ENCODE results near the gene SUMO2. TPM values are rescaled to one million over a fixed set of nuclear protein-coding genes. Genes with fewer than 3 reads are reported as not detected.

Gene SUMO2
- total and polyA plus RNA-seq, 9 of the 15 experiments (the other 6 are each of a cell fraction or from before 2014, with no cell fraction given): 157 to 733 (median 419) TPM

DNA sequence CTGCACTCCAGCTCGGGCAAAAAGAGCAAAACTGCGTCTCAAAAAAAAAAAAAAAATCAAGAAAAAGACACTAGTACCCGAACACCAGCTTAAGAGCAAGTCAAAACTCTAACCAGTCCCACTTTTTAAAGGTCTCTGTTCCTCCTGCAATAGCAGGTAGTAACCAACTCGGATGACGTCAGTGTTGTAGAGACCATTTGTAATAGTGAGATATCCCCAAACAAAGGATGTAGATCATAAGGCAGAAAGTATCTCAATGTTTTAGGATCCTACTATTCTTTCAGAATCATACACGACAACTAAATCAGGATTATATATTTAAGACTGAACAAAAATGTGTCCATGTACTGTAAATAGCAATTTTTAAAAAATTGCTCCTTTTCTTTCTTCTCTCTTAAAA, 30.8 kb downstream of the SUMO2 start (continued):
- TF ChIP-seq, protein P1, sequence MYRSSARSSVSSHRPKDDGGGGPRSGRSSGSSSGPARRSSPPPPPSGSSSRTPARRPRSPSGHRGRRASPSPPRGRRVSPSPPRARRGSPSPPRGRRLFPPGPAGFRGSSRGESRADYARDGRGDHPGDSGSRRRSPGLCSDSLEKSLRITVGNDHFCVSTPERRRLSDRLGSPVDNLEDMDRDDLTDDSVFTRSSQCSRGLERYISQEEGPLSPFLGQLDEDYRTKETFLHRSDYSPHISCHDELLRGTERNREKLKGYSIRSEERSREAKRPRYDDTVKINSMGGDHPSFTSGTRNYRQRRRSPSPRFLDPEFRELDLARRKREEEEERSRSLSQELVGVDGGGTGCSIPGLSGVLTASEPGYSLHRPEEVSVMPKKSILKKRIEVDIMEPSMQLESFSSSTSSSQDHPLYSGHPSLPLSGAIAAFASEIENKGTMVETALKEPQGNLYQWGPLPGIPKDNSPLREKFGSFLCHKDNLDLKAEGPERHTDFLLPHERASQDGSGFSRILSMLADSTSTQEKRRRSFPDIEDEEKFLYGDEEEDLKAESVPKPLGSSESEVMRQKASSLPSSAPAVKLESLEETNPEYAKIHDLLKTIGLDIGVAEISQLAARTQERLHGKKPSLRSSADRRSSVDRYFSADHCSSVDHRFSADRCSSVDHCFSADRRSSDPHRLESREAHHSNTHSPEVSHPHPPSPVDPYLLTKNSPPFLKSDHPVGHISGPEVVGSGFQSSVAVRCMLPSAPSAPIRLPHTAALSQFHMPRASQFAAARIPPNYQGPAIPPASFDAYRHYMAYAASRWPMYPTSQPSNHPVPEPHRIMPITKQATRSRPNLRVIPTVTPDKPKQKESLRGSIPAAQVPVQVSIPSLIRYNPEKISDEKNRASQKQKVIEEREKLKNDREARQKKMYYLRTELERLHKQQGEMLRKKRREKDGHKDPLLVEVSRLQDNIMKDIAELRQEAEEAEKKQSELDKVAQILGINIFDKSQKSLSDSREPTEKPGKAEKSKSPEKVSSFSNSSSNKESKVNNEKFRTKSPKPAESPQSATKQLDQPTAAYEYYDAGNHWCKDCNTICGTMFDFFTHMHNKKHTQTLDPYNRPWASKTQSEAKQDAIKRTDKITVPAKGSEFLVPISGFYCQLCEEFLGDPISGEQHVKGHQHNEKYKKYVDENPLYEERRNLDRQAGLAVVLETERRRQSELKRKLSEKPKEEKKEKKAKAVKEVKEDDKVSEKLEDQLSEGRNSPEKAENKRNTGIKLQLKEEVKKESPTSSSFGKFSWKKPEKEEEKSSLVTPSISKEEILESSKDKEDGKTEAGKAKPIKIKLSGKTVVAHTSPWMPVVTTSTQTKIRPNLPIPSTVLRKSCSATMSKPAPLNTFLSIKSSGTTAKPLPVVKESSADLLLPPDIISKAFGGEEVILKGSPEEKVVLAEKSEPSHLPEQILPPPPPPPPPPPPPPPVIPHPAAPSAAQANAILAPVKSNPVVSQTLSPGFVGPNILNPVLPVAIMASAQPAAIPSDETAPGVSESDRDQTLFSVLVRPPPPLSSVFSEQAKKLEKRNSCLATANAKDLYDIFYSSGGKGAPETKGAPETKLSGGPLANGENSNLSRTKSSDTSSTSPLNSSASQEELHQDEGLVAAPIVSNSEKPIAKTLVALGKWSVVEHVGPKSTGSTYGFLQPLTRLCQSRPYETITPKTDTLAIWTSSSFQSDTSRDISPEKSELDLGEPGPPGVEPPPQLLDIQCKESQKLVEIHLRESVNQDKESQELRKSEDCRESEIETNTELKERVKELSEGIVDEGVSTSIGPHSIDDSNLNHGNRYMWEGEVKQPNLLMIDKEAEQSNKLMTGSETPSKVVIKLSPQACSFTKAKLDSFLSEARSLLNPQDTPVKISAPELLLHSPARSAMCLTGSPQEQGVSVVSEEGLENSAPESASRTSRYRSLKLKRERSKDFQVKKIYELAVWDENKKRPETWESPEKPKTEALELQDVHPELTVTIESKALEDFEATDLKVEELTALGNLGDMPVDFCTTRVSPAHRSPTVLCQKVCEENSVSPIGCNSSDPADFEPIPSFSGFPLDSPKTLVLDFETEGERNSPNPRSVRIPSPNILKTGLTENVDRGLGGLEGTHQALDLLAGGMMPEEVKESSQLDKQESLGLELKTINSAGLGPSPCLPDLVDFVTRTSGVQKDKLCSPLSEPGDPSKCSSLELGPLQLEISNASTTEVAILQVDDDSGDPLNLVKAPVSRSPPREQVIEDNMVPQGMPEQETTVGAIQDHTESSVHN (IDR thresholded peaks at IDR 0.05; ENCODE audit: borderline replicate concordance in 1 of 2, low read depth in 1 of 2): no peak
- no peak for TF ChIP-seq ZNF224 (CRISPR knock-in tag; IDR thresholded peaks at IDR 0.05)
- no peak for TF ChIP-seq RBBP5 (IDR thresholded peaks at IDR 0.05; ENCODE audit: borderline replicate concordance, insufficient read depth, low read length, poor library complexity, severe bottlenecking)
- no peak for TF ChIP-seq HNRNPUL1 (IDR thresholded peaks at IDR 0.05; ENCODE audit: low read length)
- no peak for TF ChIP-seq ZNF699 (CRISPR knock-in tag; IDR thresholded peaks at IDR 0.05; ENCODE audit: insufficient replicate concordance)
- no peak for TF ChIP-seq TCF7 (IDR thresholded peaks at IDR 0.05; ENCODE audit: borderline replicate concordance)
- TF ChIP-seq, protein P2, sequence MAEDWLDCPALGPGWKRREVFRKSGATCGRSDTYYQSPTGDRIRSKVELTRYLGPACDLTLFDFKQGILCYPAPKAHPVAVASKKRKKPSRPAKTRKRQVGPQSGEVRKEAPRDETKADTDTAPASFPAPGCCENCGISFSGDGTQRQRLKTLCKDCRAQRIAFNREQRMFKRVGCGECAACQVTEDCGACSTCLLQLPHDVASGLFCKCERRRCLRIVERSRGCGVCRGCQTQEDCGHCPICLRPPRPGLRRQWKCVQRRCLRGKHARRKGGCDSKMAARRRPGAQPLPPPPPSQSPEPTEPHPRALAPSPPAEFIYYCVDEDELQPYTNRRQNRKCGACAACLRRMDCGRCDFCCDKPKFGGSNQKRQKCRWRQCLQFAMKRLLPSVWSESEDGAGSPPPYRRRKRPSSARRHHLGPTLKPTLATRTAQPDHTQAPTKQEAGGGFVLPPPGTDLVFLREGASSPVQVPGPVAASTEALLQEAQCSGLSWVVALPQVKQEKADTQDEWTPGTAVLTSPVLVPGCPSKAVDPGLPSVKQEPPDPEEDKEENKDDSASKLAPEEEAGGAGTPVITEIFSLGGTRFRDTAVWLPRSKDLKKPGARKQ (CRISPR knock-in tag; IDR thresholded peaks at IDR 0.05): no peak
- TF ChIP-seq DPF2 (IDR thresholded peaks at IDR 0.05): peak; percentile 23; the same call in 1 of the 2 replicates
- no peak for TF ChIP-seq PYGO2 (tag; IDR thresholded peaks at IDR 0.05)
- no peak for TF ChIP-seq MBD2 (IDR thresholded peaks at IDR 0.05; ENCODE audit: borderline replicate concordance, low read depth)
- TF ChIP-seq KLF16 (IDR thresholded peaks at IDR 0.05): no peak
- TF ChIP-seq, protein P3, sequence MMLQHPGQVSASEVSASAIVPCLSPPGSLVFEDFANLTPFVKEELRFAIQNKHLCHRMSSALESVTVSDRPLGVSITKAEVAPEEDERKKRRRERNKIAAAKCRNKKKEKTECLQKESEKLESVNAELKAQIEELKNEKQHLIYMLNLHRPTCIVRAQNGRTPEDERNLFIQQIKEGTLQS (IDR thresholded peaks at IDR 0.05): peak; percentile 95
- TF ChIP-seq, protein P3 (CRISPR knock-in tag; conservative IDR thresholded peaks at IDR 0.05): no peak
- no peak for TF ChIP-seq ATF1 (CRISPR knock-in tag; IDR thresholded peaks at IDR 0.05)
- peak; percentile 65 for TF ChIP-seq ATF1 (tag; IDR thresholded peaks at IDR 0.05)
- no peak for TF ChIP-seq MAFK (IDR thresholded peaks at IDR 0.05; ENCODE audit: low read length)
- peak; percentile 66 for TF ChIP-seq JUN (IDR thresholded peaks at IDR 0.05; ENCODE audit: borderline replicate concordance, low read depth, low read length)
- TF ChIP-seq JUN (CRISPR knock-in tag; IDR thresholded peaks at IDR 0.05; ENCODE audit: borderline replicate concordance): no peak
- no peak for TF ChIP-seq KDM1A (IDR thresholded peaks at IDR 0.05)

All from K562 (cell line).